Stimulated activated CD4-positive, alpha-beta T cell treated with anti-CD3 and anti-CD28 coated beads, Interleukin-12 subunit alpha, Interleukin-12 subunit beta, amount 100 ng/mL, for 48 hours (primary cell): ENCODE results near the gene CCDC188.

Experiments used
- DNase-seq, 3 donors: peaks; one replicate each; pipeline ENCODE4 v3.0.0-alpha.2; 2020; ENCODE audit warnings: low read depth in 2 of 3, low spot score in 1 of 3

Gene CCDC188

DNA sequence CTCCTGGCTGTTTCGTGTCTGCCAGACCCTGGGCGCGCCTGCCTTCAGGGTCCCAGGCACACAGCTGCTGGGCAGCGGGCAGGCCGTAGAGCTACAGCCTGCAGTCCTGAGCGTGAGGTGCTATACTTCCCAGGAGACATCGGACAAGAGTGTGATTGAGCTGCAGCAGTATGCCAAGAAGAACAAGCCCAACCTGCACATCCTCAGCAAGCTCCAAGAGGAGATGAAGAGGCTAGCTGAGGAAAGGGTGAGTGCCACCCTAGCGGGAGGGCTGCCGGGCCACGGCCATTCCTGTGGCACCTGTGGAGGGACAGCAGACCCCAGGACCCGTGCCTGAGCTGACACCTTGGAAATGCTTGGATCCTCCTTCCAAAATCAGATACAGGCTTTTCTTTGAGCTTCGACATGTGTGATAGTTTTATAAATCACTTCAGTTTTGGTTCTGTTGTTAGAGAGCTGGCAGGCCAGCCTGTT, 42.1 kb downstream of the CCDC188 start:
- no peak for DNase-seq

DNA sequence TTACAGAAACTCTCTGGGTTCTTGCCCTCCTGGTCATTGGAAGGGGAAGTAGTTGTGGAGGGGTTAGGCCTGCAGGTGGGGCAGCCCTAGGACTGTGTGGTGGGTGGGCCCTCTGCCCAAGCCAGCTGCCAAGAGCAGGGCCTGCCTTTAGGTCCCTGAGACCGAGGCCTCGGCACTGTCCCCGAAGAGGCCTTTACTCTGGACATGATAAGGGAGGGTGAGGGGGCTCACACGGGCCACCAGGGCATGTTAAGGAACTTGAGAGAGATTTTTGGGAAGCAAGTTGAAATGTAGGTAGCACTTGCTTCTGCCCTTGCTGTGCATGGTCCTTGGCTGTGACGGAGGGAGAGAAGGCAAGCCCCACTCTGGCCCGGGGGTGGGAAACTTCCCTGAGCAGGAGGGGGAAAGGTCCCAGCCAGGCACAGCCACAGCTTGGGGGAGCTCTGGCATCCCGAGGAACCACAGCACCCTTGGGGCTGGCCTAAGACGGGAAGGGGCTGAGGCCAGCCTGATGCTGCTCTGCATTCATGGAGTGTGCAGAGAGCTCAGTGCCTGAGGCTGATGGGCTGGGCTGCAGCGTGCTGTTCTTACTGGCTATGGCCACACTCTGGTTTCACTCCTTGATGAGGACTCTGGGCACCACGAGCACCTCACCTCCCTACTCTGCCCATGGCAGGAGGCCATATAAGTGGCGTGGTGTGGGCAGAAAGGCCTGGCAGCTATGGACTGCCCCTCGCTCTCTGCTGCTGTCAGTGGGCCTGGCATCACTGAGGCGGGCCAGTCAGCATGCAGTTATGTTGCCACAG, 42.7 kb downstream of the CCDC188 start:
- no peak for DNase-seq

- no peak for DNase-seq
These were observed 43.4 kb downstream of the CCDC188 start for GRCh38 chr22:20107471-20107901.

DNA sequence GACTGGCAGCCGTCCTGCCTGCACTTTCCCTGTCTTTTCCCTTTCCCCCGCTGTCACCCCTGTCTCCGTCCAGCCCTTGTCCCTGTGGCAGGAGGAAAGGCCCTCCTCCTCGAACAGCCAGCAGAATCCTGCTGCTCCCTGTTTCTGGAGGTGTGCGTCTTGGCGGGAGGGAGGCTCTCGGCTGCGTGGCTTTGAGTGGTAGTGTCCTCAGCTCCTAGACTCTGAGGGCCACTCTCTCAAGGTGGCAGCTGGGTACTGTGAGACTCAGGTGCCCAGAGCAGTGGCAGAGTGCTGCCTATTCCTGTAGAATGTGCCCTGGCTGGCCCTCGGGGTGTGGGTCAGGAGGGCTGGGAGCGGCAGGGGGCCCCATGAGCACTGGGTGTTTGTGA, 44.0 kb downstream of the CCDC188 start:
- no peak for DNase-seq

GRCh38 chr22:20106205-20106848, 44.5 kb downstream of the CCDC188 start:
- DNase-seq: no peak

DNA sequence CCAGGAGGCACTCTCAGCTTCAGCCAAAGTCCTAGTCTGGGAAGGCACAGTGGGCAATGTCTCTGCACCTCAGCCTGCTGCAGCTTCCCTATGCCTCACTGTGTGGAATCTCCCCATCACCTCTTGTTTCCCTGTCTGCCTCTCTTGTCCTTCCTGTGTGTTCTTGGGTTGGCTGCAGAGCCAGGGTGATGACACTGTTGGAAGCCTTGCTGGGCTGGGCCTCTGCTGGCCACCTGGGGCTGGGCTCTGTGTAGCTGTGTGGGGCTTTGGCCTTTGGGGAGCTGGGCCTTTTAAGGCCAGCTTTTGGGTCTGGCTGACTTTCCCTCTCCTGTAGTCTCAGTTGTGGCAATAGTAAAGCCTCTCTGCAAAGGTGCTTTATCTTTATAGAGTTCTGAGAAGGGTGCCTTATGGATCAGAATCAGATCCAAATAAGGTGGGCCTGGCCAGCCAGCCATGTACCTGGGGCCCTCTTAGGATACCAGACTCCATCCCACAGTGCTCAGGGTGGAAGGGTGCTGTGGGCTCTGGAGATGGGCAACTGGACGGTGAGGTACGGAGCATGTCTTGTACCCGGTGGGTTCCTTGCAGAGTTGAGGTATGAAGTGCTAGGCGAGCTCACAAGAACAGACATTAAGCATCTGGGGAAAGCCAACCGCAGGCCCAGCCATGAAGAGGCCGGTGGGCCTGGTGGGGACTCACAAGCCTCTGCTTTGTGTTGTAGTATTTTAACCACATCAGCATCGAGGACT, 45.2 kb downstream of the CCDC188 start:
- no peak for DNase-seq

GRCh38 chr22:20102203-20102780, 48.6 kb downstream of the CCDC188 start:
- no peak for DNase-seq

GRCh38 chr22:20101638-20102037, 49.2 kb downstream of the CCDC188 start:
- DNase-seq: no peak

DNA sequence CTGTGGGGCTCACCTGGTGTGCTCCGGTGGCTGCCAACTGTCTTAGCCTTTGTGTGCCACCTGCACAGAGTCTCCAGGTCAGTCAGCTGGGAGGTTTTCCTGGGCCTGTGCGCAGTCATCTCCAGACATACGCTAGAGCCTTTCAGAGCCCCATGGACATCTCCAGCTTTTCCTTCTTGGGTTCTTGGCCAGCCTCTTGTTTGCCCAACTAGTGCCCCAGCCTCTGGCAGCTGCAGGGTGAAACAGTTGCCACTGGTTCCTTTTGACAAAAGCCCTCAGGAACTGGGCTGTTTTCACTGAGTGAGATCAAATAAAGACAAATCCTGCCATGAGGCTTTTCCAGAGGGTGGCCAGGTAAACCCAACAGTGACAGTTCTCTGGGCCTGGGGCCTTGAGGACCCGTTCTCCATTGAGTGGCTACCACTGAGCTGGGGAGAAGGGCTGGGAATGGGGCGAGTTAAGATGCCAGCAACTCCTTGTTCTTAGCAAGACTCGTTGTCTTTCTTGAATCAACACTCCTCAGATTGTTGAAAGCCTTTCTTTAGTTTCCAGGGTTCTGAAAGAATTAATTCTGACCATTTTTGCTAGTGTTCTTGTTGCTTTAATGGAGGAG, 51.6 kb downstream of the CCDC188 start:
- DNase-seq: no peak
